Measurements from ENCODE around the gene MPV17. TPM values are rescaled to one million over a fixed set of nuclear protein-coding genes. Genes with fewer than 3 reads are reported as not detected.
A peak's percentile ranks its signal among the peaks of the same experiment; 100 is the strongest.

The MPV17 gene
- total and polyA plus RNA-seq, 2 of the 13 experiments (the other 11 are each of a cell fraction or from before 2014, with no cell fraction given): 48.9 to 129 TPM

DNA sequence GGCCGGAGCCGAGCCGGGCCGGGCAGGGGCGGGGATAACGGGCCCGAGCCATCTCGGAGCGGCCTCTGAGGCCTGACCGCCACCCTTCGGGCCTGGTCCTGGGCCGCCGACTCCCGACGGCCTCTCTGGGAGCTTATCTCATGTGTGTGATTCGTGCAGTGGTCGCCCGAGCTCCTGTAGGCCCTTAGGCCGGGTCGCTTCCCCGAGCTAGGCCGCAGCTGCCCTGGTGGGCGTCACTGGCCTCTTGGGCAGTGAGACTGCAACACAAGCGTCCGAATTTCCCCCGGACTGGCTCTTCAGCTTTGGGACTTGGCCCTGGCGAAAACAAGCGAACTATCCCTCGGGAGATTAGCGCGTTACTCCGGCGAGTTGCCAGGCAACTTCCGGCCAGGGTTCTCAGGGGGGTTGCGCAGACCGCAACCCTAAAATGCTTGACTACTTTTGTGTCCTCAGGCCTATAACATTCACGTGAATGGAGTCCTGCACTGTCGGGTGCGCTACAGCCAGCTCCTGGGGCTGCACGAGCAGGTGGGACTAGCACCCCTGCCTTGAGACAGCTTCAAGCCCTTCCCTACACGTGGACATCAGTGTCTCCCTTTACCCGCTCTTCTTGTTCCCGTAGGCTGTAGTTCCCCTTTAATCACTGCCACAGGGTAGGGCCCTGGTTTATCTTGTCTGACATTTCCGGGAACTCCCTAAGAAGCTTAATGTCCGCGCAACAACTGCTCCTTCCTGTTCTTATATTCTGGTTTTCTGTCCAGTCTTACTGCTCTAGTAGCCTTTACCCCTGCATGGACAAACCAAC is 48.1 kb upstream of the MPV17 start (continued):
- no peak for TF ChIP-seq U2AF1 (optimal IDR thresholded peaks at IDR 0.05; ENCODE audit: low read depth, low read length)
- TF ChIP-seq ZNF589 (CRISPR knock-in tag; conservative IDR thresholded peaks at IDR 0.05): no peak
- TF ChIP-seq MATR3 (CRISPR knock-in tag; IDR thresholded peaks at IDR 0.05): no peak
- TF ChIP-seq IKZF4 (CRISPR knock-in tag; IDR thresholded peaks at IDR 0.05; ENCODE audit: borderline replicate concordance, low read depth, not compliant biosample characterization): no peak
- TF ChIP-seq ZFP62 (CRISPR knock-in tag; IDR thresholded peaks at IDR 0.05): no peak
- peak; percentile 17 for TF ChIP-seq ZNF329 (CRISPR knock-in tag; IDR thresholded peaks at IDR 0.05; ENCODE audit: low read depth)
- TF ChIP-seq HNF4A (CRISPR knock-in tag; IDR thresholded peaks at IDR 0.05): no peak
- TF ChIP-seq, protein P1, sequence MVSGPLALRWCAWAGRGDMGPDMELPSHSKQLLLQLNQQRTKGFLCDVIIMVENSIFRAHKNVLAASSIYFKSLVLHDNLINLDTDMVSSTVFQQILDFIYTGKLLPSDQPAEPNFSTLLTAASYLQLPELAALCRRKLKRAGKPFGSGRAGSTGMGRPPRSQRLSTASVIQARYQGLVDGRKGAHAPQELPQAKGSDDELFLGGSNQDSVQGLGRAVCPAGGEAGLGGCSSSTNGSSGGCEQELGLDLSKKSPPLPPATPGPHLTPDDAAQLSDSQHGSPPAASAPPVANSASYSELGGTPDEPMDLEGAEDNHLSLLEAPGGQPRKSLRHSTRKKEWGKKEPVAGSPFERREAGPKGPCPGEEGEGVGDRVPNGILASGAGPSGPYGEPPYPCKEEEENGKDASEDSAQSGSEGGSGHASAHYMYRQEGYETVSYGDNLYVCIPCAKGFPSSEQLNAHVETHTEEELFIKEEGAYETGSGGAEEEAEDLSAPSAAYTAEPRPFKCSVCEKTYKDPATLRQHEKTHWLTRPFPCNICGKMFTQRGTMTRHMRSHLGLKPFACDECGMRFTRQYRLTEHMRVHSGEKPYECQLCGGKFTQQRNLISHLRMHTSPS (CRISPR knock-in tag; IDR thresholded peaks at IDR 0.05; ENCODE audit: low read depth): 0 out of 2 replicates have a peak, but pooled peaks have one; percentile 11
- TF ChIP-seq, protein P2, sequence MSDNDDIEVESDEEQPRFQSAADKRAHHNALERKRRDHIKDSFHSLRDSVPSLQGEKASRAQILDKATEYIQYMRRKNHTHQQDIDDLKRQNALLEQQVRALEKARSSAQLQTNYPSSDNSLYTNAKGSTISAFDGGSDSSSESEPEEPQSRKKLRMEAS (IDR thresholded peaks at IDR 0.05): peak; percentile 93
- TF ChIP-seq MIER3 (CRISPR knock-in tag; IDR thresholded peaks at IDR 0.05; ENCODE audit: borderline replicate concordance): no peak
- TF ChIP-seq CBX1 (IDR thresholded peaks at IDR 0.05; ENCODE audit: low read depth): no peak
- 0 out of 2 replicates have a peak, but pooled peaks have one; percentile 36 for TF ChIP-seq ZNF550 (CRISPR knock-in tag; IDR thresholded peaks at IDR 0.05; ENCODE audit: borderline replicate concordance)
- no peak for TF ChIP-seq ONECUT2 (CRISPR knock-in tag; IDR thresholded peaks at IDR 0.05)
- TF ChIP-seq, protein P3, sequence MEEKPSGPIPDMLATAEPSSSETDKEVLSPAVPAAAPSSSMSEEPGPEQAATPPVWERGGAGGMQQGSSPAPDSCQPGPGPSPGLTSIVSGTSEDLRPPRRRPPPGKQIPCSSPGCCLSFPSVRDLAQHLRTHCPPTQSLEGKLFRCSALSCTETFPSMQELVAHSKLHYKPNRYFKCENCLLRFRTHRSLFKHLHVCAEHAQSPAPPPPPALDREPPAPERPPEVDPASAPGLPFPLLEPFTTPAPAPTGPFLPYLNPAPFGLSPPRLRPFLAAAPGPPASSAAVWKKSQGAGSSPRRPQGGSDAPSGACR (CRISPR knock-in tag; IDR thresholded peaks at IDR 0.05): peak; percentile 4; the same call in 1 of the 2 replicates
- no peak for TF ChIP-seq MTA1 (CRISPR knock-in tag; IDR thresholded peaks at IDR 0.05; ENCODE audit: borderline replicate concordance)
- TF ChIP-seq MAFG (CRISPR knock-in tag; IDR thresholded peaks at IDR 0.05): no peak
- no peak; the same call in none of the 2 replicates for TF ChIP-seq ZNF747 (CRISPR knock-in tag; IDR thresholded peaks at IDR 0.05; ENCODE audit: borderline replicate concordance)
- TF ChIP-seq MED13 (CRISPR knock-in tag; IDR thresholded peaks at IDR 0.05): no peak; the same call in 1 of the 2 replicates
- no peak for TF ChIP-seq ZFP90 (CRISPR knock-in tag; IDR thresholded peaks at IDR 0.05; ENCODE audit: borderline replicate concordance)
- TF ChIP-seq ZNF562 (CRISPR knock-in tag; IDR thresholded peaks at IDR 0.05; ENCODE audit: borderline replicate concordance): no peak
- TF ChIP-seq, protein P4, sequence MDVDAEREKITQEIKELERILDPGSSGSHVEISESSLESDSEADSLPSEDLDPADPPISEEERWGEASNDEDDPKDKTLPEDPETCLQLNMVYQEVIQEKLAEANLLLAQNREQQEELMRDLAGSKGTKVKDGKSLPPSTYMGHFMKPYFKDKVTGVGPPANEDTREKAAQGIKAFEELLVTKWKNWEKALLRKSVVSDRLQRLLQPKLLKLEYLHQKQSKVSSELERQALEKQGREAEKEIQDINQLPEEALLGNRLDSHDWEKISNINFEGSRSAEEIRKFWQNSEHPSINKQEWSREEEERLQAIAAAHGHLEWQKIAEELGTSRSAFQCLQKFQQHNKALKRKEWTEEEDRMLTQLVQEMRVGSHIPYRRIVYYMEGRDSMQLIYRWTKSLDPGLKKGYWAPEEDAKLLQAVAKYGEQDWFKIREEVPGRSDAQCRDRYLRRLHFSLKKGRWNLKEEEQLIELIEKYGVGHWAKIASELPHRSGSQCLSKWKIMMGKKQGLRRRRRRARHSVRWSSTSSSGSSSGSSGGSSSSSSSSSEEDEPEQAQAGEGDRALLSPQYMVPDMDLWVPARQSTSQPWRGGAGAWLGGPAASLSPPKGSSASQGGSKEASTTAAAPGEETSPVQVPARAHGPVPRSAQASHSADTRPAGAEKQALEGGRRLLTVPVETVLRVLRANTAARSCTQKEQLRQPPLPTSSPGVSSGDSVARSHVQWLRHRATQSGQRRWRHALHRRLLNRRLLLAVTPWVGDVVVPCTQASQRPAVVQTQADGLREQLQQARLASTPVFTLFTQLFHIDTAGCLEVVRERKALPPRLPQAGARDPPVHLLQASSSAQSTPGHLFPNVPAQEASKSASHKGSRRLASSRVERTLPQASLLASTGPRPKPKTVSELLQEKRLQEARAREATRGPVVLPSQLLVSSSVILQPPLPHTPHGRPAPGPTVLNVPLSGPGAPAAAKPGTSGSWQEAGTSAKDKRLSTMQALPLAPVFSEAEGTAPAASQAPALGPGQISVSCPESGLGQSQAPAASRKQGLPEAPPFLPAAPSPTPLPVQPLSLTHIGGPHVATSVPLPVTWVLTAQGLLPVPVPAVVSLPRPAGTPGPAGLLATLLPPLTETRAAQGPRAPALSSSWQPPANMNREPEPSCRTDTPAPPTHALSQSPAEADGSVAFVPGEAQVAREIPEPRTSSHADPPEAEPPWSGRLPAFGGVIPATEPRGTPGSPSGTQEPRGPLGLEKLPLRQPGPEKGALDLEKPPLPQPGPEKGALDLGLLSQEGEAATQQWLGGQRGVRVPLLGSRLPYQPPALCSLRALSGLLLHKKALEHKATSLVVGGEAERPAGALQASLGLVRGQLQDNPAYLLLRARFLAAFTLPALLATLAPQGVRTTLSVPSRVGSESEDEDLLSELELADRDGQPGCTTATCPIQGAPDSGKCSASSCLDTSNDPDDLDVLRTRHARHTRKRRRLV (CRISPR knock-in tag; IDR thresholded peaks at IDR 0.05): 0 out of 2 replicates have a peak, but pooled peaks have one; percentile 7
- no peak for TF ChIP-seq ZNF790 (CRISPR knock-in tag; IDR thresholded peaks at IDR 0.05; ENCODE audit: borderline replicate concordance)

Measured in HepG2 (cell line).